Epithelial cell of proximal tubule (primary cell): ENCODE measurements around the gene THAP10. TPM values are rescaled to one million over a fixed set of nuclear protein-coding genes. Genes with fewer than 3 reads are reported as not detected.

Source experiments
- DNase-seq: peaks from one replicate; pipeline ENCODE4 v3.0.0-alpha.2; 2011; ENCODE audit warnings: low read depth
- H3K4me3 ChIP-seq: 2 replicates; pipeline ENCODE4 v1.5.1; 2011; ENCODE audit warnings: low read depth, mild to moderate bottlenecking, low read length
- CTCF ChIP-seq: conservative IDR thresholded peaks from 2 replicates; pipeline ENCODE4 v1.5.1; 2012; ENCODE audit warnings: low read depth, mild to moderate bottlenecking, low read length
- total RNA-seq: library from RNA; depleted of rRNA; stranded (reverse); fragments of >200 nt; gene quantifications from 2 replicates; pipeline ENCODE4 v1.2.3, GENCODE V29; 2015

Gene THAP10
- total RNA-seq, 1 donor from 2014 or later, result 9.1 TPM

DNA sequence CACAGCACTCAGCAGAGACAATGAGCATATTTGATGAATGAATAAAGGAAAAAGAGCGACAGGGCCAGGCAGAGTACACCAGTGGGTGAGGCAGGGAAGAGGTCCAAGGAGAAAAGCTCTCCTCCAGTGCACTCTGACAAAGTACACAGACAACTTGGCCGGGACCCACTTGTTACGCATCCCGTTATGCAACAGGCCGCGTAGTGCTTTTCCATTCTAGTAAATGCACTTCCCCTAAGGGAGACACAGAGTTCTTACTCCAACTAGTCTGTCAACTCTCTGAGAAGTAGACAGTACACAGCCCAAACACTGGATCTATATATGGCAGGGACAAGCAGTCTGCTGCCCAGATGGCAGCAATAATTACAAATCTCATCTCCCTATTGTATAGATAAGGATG lies 56.8 kb downstream of the THAP10 start:
- TF ChIP-seq CTCF, result no peak
- DNase-seq, result no peak

DNA sequence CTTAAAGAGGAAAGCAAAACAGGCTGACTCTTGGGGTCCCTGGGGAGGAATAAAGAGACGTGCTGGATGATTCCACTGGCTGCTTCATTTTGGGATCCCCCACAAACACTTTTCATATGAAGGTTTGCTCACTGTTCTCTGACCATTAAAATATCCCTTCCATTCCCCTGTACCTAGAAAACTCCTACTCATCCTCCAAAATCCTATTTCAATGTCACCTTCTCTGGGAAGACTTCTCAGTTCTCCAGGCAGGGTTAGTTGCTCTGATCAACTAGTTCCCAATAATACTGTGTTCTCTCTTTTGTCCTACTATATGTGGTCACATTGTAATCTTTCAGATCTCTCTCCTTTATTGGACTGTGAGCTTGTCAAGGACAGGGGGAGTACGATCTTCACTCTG lies 57.2 kb downstream of the THAP10 start:
- TF ChIP-seq CTCF, result no peak
- no peak for DNase-seq
- H3K4me3 ChIP-seq, result no peak overlapping the region

More for the DNA sequence above, 56.8 kb downstream of the THAP10 start:
- H3K4me3 ChIP-seq, result no peak overlapping the region

- TF ChIP-seq CTCF, result no peak
- DNase-seq, result no peak
- H3K4me3 ChIP-seq, result no peak overlapping the region
Measured at GRCh38 chr15:70833861-70834765, 58.1 kb downstream of the THAP10 start.

DNA sequence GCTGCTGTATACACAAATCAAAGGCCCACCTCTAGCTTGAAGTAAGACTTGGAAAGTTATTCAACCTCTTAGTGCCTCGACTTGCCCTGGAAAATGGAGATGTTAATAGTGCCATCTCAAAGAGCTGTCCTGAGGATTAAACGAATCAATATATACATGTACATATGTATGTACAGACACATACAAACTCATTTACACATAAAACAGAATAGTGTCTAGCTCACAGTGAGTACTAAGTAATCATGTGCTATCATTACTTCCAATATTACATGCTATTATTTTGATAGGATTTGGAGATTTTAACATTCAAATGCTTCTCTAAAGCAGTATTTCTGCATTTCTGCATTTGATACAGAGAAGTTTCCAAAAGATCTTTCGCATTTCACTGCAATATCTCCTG lies 58.8 kb downstream of the THAP10 start:
- H3K4me3 ChIP-seq, result no peak overlapping the region
- no peak for DNase-seq

DNA sequence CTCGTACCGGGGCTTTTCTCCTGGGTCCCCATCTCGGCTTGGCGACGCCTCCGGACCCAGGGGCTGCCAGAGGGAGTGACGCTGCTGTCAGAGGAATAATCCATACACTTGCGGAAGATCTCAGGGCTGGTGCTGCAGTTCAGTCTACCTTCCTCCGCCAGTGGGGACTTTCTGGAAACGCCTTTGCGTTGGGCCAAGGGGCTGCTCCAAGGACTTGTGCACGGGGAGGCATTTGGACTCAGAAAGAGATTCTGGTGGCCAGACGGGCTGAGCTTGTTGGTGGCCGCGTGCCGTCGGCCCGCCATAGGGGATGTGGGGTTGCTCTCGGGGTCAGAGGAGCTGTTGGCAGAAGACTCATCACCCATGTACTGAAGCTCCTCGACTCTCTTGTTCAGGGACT lies 60.1 kb downstream of the THAP10 start:
- no peak for DNase-seq
- H3K4me3 ChIP-seq, result no peak overlapping the region
- TF ChIP-seq CTCF, result no peak

More for the DNA sequence above, 58.8 kb downstream of the THAP10 start:
- no peak for TF ChIP-seq CTCF

Other genes with a start within 250 kb of the THAP10 start
- 20.6 and 39.7 TPM in 2 replicates for gene UACA, start 128.9 kb downstream of the THAP10 start, total RNA-seq
- 28.8 and 34.8 TPM in 2 replicates for gene LARP6, start 38.3 kb downstream of the THAP10 start, total RNA-seq
- gene LRRC49, start 393 bp upstream of the THAP10 start, total RNA-seq, result 7.4 and 18.0 TPM in 2 replicates
- 23.9 and 73.5 TPM in 2 replicates for gene THSD4, start 223.0 kb upstream of the THAP10 start, total RNA-seq